ENCODE data around the gene CFAP299.
"Not testable (repeated sequence)": the region's sequence is repeated elsewhere in the genome, so short reads cannot be mapped to it uniquely, and the experiment has no call there.

The CFAP299 gene

DNA sequence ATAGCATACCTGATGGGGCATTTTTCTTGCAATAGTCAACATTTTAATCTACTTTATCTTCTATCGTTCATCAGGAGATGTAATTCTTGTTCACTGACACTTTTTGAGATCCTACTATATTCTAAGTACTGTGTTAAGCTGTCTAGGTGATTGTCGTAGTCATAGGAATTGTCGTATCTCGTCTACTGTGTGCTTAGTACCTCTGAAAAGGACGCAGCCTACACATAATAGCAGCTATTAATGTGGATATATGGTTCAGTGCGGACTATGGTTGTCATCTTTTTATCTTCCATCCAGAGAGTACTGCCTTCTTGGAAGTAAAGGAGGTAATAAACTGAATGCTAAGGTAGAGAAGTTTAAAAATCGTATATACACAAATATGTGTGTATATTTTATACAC is 21.9 kb upstream of the CFAP299 start:
- Histone ChIP-seq H3K27me3 (ENCODE audit: control insufficient read depth, low read length) (no peaks in the 10 kb centered on the region), H3F3A (ENCODE audit: control insufficient read depth, insufficient read depth) (no peaks in the 10 kb centered on the region), H3K4me2 (ENCODE audit: low read length) (no peak overlapping the region), H3K4me3 (ENCODE audit: low read length) (no peak overlapping the region), H3K79me2 (ENCODE audit: control insufficient read depth, low read length) (no peaks in the 10 kb centered on the region), H3K4me1 (ENCODE audit: control insufficient read depth, low read length) (no peaks in the 10 kb centered on the region), H3K9me3 (ENCODE audit: control insufficient read depth, insufficient read depth, low read length) (no peaks in the 10 kb centered on the region), H3K36me3 (ENCODE audit: control insufficient read depth, low read length) (no peaks in the 10 kb centered on the region), H3K9me2 (replicated peaks; ENCODE audit: control insufficient read depth, low read length) (no peaks in the 10 kb centered on the region), H3K27ac (ENCODE audit: low read depth, low read length) (no peak overlapping the region), H4K20me1 (ENCODE audit: control insufficient read depth, insufficient read depth, low read depth, low read length) (no peaks in the 10 kb centered on the region)
- no peak for TF ChIP-seq EZH2phosphoT487 (IDR thresholded peaks at IDR 0.05; ENCODE audit: borderline replicate concordance, low read length)
- TF ChIP-seq, protein P1, sequence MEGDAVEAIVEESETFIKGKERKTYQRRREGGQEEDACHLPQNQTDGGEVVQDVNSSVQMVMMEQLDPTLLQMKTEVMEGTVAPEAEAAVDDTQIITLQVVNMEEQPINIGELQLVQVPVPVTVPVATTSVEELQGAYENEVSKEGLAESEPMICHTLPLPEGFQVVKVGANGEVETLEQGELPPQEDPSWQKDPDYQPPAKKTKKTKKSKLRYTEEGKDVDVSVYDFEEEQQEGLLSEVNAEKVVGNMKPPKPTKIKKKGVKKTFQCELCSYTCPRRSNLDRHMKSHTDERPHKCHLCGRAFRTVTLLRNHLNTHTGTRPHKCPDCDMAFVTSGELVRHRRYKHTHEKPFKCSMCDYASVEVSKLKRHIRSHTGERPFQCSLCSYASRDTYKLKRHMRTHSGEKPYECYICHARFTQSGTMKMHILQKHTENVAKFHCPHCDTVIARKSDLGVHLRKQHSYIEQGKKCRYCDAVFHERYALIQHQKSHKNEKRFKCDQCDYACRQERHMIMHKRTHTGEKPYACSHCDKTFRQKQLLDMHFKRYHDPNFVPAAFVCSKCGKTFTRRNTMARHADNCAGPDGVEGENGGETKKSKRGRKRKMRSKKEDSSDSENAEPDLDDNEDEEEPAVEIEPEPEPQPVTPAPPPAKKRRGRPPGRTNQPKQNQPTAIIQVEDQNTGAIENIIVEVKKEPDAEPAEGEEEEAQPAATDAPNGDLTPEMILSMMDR (IDR thresholded peaks at IDR 0.05; ENCODE audit: low read depth, low read length, poor library complexity, severe bottlenecking), result no peak

DNA sequence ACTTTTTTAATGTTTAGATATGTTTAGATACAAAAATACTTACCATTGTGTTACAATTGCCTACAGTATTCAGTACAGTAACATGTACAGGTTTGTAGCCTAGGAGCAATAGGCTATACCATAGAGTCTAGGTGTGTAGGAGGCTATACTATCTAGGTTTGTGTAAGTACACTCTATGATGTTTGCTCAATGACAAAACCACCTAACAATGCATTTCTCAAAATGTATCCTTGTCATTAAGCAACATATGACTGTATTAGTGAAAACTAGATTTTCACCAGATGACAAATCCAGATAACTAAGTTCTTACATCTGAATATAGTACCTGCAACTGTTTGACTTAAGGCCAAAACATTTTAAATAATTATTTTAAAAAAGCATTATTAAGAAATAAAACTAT is 19.7 kb upstream of the CFAP299 start:
- not testable (repeated sequence) for H3K4me1 ChIP-seq (ENCODE audit: control insufficient read depth, low read length); H4K20me1 ChIP-seq (ENCODE audit: control insufficient read depth, insufficient read depth, low read depth, low read length); H3K9me3 ChIP-seq (ENCODE audit: control insufficient read depth, insufficient read depth, low read length); H3K27me3 ChIP-seq (ENCODE audit: control insufficient read depth, low read length); H3K4me2 ChIP-seq (ENCODE audit: low read length); H3K36me3 ChIP-seq (ENCODE audit: control insufficient read depth, low read length); H3K27ac ChIP-seq (ENCODE audit: low read depth, low read length); H3K9me2 ChIP-seq (replicated peaks; ENCODE audit: control insufficient read depth, low read length); H3K4me3 ChIP-seq (ENCODE audit: low read length); H3F3A ChIP-seq (ENCODE audit: control insufficient read depth, insufficient read depth); H3K79me2 ChIP-seq (ENCODE audit: control insufficient read depth, low read length)

DNA sequence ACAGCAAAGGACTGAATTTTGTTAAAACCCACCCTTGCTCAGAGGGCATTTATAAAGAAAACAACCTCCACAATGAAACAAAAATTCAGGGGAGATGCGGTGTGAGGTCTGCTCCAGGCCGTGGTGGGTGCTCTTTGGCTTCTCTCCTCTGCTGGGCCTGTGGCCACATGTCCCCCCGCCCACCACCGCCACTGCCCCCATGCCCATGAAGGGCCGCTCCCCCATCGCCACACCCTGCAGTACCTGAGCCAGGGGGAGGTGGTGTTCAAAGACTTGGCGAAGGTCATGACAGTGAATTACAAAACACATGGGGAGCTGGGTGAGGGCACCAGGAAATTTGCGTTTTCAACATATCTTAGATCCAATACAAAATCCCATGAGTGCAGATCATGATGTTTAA is 14.2 kb upstream of the CFAP299 start:
- TF ChIP-seq EZH2phosphoT487 (IDR thresholded peaks at IDR 0.05; ENCODE audit: borderline replicate concordance, low read length), result no peak
- TF ChIP-seq, protein P1 (IDR thresholded peaks at IDR 0.05; ENCODE audit: low read depth, low read length, poor library complexity, severe bottlenecking), result no peak
- Histone ChIP-seq H3K9me2 (replicated peaks; ENCODE audit: control insufficient read depth, low read length) (no peaks in the 10 kb centered on the region), H3K4me3 (ENCODE audit: low read length) (no peak overlapping the region), H3K4me2 (ENCODE audit: low read length) (no peak overlapping the region), H3K9me3 (ENCODE audit: control insufficient read depth, insufficient read depth, low read length) (no peaks in the 10 kb centered on the region), H4K20me1 (ENCODE audit: control insufficient read depth, insufficient read depth, low read depth, low read length) (no peaks in the 10 kb centered on the region), H3K27ac (ENCODE audit: low read depth, low read length) (no peak overlapping the region), H3F3A (ENCODE audit: control insufficient read depth, insufficient read depth) (no peaks in the 10 kb centered on the region), H3K27me3 (ENCODE audit: control insufficient read depth, low read length) (no peaks in the 10 kb centered on the region), H3K79me2 (ENCODE audit: control insufficient read depth, low read length) (no peaks in the 10 kb centered on the region), H3K4me1 (ENCODE audit: control insufficient read depth, low read length) (no peaks in the 10 kb centered on the region), H3K36me3 (ENCODE audit: control insufficient read depth, low read length) (no peaks in the 10 kb centered on the region)

DNA sequence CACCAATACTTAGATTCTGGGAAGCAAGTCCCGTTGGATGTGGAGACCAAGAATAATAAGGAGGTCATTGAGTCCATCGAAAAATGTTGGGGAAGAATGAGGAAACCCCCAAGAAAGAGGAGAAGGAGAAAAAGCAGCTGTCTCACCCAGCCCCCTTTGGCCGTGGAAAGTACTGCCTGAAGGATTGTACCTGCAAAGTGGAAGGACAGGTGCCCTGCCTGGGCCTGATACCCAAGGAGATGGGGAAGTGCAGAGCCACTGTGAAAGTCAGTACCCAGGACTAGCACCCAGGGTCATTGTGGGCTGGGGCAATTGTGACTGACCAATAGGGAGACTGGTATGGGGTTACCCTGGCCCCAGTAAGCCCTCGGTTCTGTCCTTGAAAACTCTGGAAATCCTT is 13.8 kb upstream of the CFAP299 start:
- Histone ChIP-seq H4K20me1 (ENCODE audit: control insufficient read depth, insufficient read depth, low read depth, low read length) (no peaks in the 10 kb centered on the region), H3K4me2 (ENCODE audit: low read length) (no peak overlapping the region), H3K27ac (ENCODE audit: low read depth, low read length) (no peak overlapping the region), H3K9me3 (ENCODE audit: control insufficient read depth, insufficient read depth, low read length) (no peaks in the 10 kb centered on the region), H3K4me3 (ENCODE audit: low read length) (no peak overlapping the region), H3K9me2 (replicated peaks; ENCODE audit: control insufficient read depth, low read length) (no peaks in the 10 kb centered on the region), H3K36me3 (ENCODE audit: control insufficient read depth, low read length) (no peaks in the 10 kb centered on the region), H3F3A (ENCODE audit: control insufficient read depth, insufficient read depth) (no peaks in the 10 kb centered on the region), H3K4me1 (ENCODE audit: control insufficient read depth, low read length) (no peaks in the 10 kb centered on the region), H3K79me2 (ENCODE audit: control insufficient read depth, low read length) (no peaks in the 10 kb centered on the region), H3K27me3 (ENCODE audit: control insufficient read depth, low read length) (no peaks in the 10 kb centered on the region)
- TF ChIP-seq, protein P1 (IDR thresholded peaks at IDR 0.05; ENCODE audit: low read depth, low read length, poor library complexity, severe bottlenecking), result no peak

Data from DOHH2 (cell line).